ENCODE measurements around the gene MCOLN2. TPM values are rescaled to one million over a fixed set of nuclear protein-coding genes. Genes with fewer than 3 reads are reported as not detected.
A peak's percentile ranks its signal among the peaks of the same experiment; 100 is the strongest.

Gene MCOLN2
- total RNA-seq = 10 to 100 TPM; 16.8 to 20.3 TPM
- 10 to 100 TPM in 1 of 2 donors, 1 to 10 TPM in 1; 6.4 to 11.7 TPM for polyA plus RNA-seq

DNA sequence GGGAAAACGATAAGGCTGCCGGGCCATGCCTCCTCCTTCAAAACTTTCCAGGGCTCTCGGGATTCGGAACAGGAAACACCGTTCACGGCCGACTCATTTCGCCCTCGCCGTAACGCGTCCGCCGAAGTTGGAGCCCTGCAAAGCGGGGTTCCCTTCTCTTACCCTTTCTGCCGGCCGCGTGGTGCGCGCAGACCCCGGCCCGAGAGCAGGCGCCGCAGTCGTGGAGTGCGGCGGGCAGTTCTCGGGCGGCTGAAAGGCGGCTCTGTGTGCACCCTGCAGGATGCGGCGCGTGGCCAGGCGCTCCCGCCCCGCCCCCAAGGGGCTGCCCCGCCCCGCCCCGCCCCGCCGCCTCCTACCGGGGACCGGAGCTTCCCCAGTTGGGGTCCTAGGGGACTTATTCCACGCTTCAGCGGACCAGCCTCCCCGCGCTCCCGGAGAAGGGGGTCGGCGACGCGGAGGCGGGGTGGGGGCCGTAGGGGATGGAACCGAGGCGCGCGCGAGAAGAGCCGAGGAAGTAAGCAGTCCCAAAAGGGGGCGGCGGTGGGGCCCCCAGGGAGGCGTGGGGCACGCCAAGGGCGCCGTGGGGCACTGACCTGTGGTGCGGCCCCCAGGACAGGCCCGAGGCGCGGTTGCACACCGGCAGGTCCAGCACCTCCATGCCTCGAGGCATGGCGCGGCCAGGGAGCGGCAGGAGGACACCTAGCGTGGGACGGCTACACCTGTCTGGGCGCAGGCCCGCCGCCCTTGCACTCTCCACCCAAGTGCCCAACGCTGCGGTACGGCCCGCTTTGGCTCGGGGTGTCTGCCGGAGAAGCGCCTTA, at the start of gene MCOLN2:
Gene MCOLN2, minus strand, starts transcription at position 268 of the 821 bp plus-strand sequence. Its CDS starts 241 bp downstream, at position 27.
- ChIA-PET CTCF (ENCODE audit: partially characterized antibody) (interaction anchor here (1.7 kb wide), 1 partner anchor 31 kb away, joined by 5 read pairs; no protein-coding TSS in a partner anchor), POLR2A (ENCODE audit: partially characterized antibody) (interaction anchor here (1.1 to 2.2 kb wide), 2 partner anchors 49 to 52 kb away, joined by 4 to 9 read pairs; no protein-coding TSS in a partner anchor)
- Mint-ChIP-seq H3K4me3 (peak within 1 kb of the TSS; percentile 81 to 98 (median 89)), H3K27ac (peak within 1 kb of the TSS; percentile 51 to 88 (median 76)), H3K9me3 (no peaks in the 10 kb centered on the region), H3K27me3 (peaks cover 3 to 17% of the 10 kb centered on the region in 2 donors), H3K4me1 (peaks cover 30 to 67% (median 39%) of the 10 kb centered on the region in 4 donors), H3K36me3 (peaks cover 3 to 7% of the 10 kb centered on the region in 2 donors)
- Histone ChIP-seq H3K4me1 (ENCODE audit: insufficient read depth, low read length) (peaks cover 56% of the 10 kb centered on the region), H3K4me3 (ENCODE audit: low read length in 2 of 2) (peak within 1 kb of the TSS; percentile 82 to 86), H3K9me3 (ENCODE audit: control insufficient read depth in 1 of 2, low read length in 2 of 2) (no peaks in the 10 kb centered on the region), H3K36me3 (ENCODE audit: insufficient read depth, low read length) (no peaks in the 10 kb centered on the region), H3K27me3 (ENCODE audit: insufficient read depth, low read length) (peaks cover 4% of the 10 kb centered on the region), H3K27ac (ENCODE audit: low read depth, low read length) (peak within 1 kb of the TSS; percentile 50)
- DNase-seq = peak; percentile 42 to 58 (median 52)
- intact Hi-C loops (cut with micrococcal nuclease) = loop anchor here (1.0 to 5.0 kb wide), 5 partner anchors 30 to 306 kb away; partner anchors contain the start of genes C1orf52, SSX2IP and SYDE2

GRCh38 chr1:85042413-85042812, 45.5 kb upstream of the MCOLN2 start:
- ChIA-PET POLR2A (ENCODE audit: partially characterized antibody) (no interaction called here), CTCF (ENCODE audit: partially characterized antibody) (interaction anchor here (1.1 kb wide), 1 partner anchor 15 kb away, joined by 3 read pairs; no protein-coding TSS in a partner anchor)
- H3K27me3 Mint-ChIP-seq = peaks cover 8 to 33% of the 10 kb centered on the region in 2 donors
- H3K27ac Mint-ChIP-seq = no peak overlapping the region
- H3K9me3 ChIP-seq (ENCODE audit: control insufficient read depth in 1 of 2, low read length in 2 of 2) = no peaks in the 10 kb centered on the region
- H3K9me3 Mint-ChIP-seq = no peaks in the 10 kb centered on the region
- H3K36me3 ChIP-seq (ENCODE audit: insufficient read depth, low read length) = no peaks in the 10 kb centered on the region
- no peak overlapping the region for H3K27ac ChIP-seq (ENCODE audit: low read depth, low read length)
- H3K27me3 ChIP-seq (ENCODE audit: insufficient read depth, low read length) = peaks cover 10% of the 10 kb centered on the region
- intact Hi-C loops (cut with micrococcal nuclease) = no loop called here
- no peak for DNase-seq
- peaks cover 2% of the 10 kb centered on the region for H3K4me1 ChIP-seq (ENCODE audit: insufficient read depth, low read length)
- H3K4me3 Mint-ChIP-seq = no peak overlapping the region
- H3K4me1 Mint-ChIP-seq = peaks cover 0 to 7% (median 3%) of the 10 kb centered on the region in 4 donors
- H3K4me3 ChIP-seq (ENCODE audit: low read length in 2 of 2) = no peak overlapping the region
- H3K36me3 Mint-ChIP-seq = no peaks in the 10 kb centered on the region

DNA sequence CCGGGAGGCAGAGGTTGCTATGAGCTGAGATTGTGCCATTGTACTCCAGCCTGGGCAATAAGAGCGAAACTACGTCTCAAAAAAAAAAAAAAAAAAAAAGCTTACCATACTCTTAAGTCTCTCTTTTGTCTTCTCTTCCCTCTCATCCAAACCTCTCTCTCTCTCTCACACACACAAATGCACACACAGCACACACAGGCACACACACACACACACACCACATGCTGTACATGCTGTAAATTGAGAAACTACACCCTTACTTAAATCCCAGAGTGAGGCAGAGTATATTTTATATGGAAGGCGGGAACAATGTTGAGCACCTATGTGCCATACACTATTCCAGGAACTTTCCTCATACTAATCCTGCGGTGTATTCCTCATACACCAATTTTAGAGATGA, 44.9 kb upstream of the MCOLN2 start:
- no peak overlapping the region for H3K27ac Mint-ChIP-seq
- no peaks in the 10 kb centered on the region for H3K9me3 Mint-ChIP-seq
- H3K27me3 ChIP-seq (ENCODE audit: insufficient read depth, low read length) = peaks cover 6% of the 10 kb centered on the region
- H3K4me3 Mint-ChIP-seq = no peak overlapping the region
- H3K27me3 Mint-ChIP-seq = peaks cover 2 to 27% of the 10 kb centered on the region in 2 donors
- H3K36me3 ChIP-seq (ENCODE audit: insufficient read depth, low read length) = no peaks in the 10 kb centered on the region
- H3K36me3 Mint-ChIP-seq = no peaks in the 10 kb centered on the region
- no peak overlapping the region for H3K27ac ChIP-seq (ENCODE audit: low read depth, low read length)
- intact Hi-C loops (cut with micrococcal nuclease) = no loop called here
- no peak for DNase-seq
- peaks cover 0 to under 1% (median 0%) of the 10 kb centered on the region in 4 donors for H3K4me1 Mint-ChIP-seq
- no peaks in the 10 kb centered on the region for H3K9me3 ChIP-seq (ENCODE audit: control insufficient read depth in 1 of 2, low read length in 2 of 2)
- H3K4me1 ChIP-seq (ENCODE audit: insufficient read depth, low read length) = no peaks in the 10 kb centered on the region
- POLR2A ChIA-PET (ENCODE audit: partially characterized antibody) = no interaction called here
- CTCF ChIA-PET (ENCODE audit: partially characterized antibody) = no interaction called here
- no peak overlapping the region for H3K4me3 ChIP-seq (ENCODE audit: low read length in 2 of 2)

DNA sequence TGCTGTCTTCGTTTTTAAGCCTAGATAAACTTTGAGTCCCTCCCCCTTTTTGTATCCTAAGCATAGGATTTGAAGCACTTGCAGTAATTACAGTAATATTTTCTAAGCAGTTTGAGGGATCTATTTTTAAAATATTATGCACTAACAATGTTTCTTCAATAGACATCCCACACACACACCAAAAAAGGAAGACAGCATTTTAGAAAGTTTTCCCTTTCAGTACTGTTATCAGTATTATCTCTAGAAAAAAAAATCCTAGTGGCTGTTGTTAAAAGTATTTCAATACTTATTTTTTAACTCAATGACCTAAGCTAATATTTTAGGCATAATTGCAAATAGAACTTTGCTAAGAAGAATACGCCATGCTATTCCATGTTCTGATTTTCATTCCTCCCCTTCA, 36.3 kb upstream of the MCOLN2 start:
- ChIA-PET CTCF (ENCODE audit: partially characterized antibody) (interaction anchor here (1.9 kb wide), 1 partner anchor 88 kb away, joined by 7 read pairs; no protein-coding TSS in a partner anchor), POLR2A (ENCODE audit: partially characterized antibody) (no interaction called here)
- H3K27me3 ChIP-seq (ENCODE audit: insufficient read depth, low read length) = no peaks in the 10 kb centered on the region
- peaks cover 0 to 2% (median 0%) of the 10 kb centered on the region in 4 donors for H3K4me1 Mint-ChIP-seq
- H3K4me3 Mint-ChIP-seq = no peak overlapping the region
- H3K27ac Mint-ChIP-seq = no peak overlapping the region
- H3K36me3 Mint-ChIP-seq = no peaks in the 10 kb centered on the region
- no peaks in the 10 kb centered on the region for H3K9me3 ChIP-seq (ENCODE audit: control insufficient read depth in 1 of 2, low read length in 2 of 2)
- H3K4me3 ChIP-seq (ENCODE audit: low read length in 2 of 2) = no peak overlapping the region
- intact Hi-C loops (cut with micrococcal nuclease) = no loop called here
- no peaks in the 10 kb centered on the region for H3K9me3 Mint-ChIP-seq
- H3K27ac ChIP-seq (ENCODE audit: low read depth, low read length) = no peak overlapping the region
- DNase-seq = no peak
- H3K4me1 ChIP-seq (ENCODE audit: insufficient read depth, low read length) = no peaks in the 10 kb centered on the region
- peaks cover 5 to 7% of the 10 kb centered on the region in 2 donors for H3K27me3 Mint-ChIP-seq
- H3K36me3 ChIP-seq (ENCODE audit: insufficient read depth, low read length) = no peaks in the 10 kb centered on the region

- H3K27me3 Mint-ChIP-seq = peaks cover 0 to 3% of the 10 kb centered on the region in 2 donors
Measured at GRCh38 chr1:85030536-85030935, 33.6 kb upstream of the MCOLN2 start.

DNA sequence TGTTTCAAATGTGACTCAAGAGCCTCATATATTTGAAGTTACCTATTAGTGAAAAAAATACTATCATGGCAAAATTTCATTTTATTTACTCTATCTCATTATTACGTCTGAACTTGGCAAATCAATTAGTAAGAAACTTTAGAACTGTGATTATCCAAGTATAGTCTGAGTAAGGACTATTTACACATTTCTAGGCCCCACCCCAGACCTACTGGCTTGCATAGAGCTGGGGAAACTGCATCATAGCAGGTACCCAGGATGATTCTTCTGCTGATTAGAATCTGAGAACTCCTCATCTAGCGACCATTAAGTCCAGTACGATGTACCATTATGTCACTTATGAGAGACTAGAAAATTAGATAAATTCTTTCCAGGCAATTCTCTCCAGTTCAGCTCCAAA, 31.2 kb upstream of the MCOLN2 start:
- H3K36me3 Mint-ChIP-seq = no peaks in the 10 kb centered on the region
- no peaks in the 10 kb centered on the region for H3K27me3 Mint-ChIP-seq
- no peaks in the 10 kb centered on the region for H3K9me3 Mint-ChIP-seq
- no peak for DNase-seq
- H3K27ac Mint-ChIP-seq = peak overlapping the region in 3 of 7 donors; percentile 68 to 81 (median 79)
- peaks cover 6 to 11% (median 8%) of the 10 kb centered on the region in 4 donors for H3K4me1 Mint-ChIP-seq
- Histone ChIP-seq H3K27me3 (ENCODE audit: insufficient read depth, low read length) (no peaks in the 10 kb centered on the region), H3K36me3 (ENCODE audit: insufficient read depth, low read length) (no peaks in the 10 kb centered on the region), H3K9me3 (ENCODE audit: control insufficient read depth in 1 of 2, low read length in 2 of 2) (no peaks in the 10 kb centered on the region), H3K4me1 (ENCODE audit: insufficient read depth, low read length) (peaks cover 10% of the 10 kb centered on the region), H3K4me3 (ENCODE audit: low read length in 2 of 2) (no peak overlapping the region), H3K27ac (ENCODE audit: low read depth, low read length) (no peak overlapping the region)
- no peak overlapping the region for H3K4me3 Mint-ChIP-seq
- ChIA-PET POLR2A (ENCODE audit: partially characterized antibody) (interaction anchor here (1.0 to 2.5 kb wide), 4 partner anchors 20 to 85 kb away, joined by 3 to 45 read pairs (median 4); partner anchors contain the start of gene MCOLN3), CTCF (ENCODE audit: partially characterized antibody) (interaction anchor here (0.6 to 6.2 kb wide), 17 partner anchors 9 to 246 kb away, joined by 3 to 176 read pairs (median 5); partner anchors contain the start of gene MCOLN2)
- intact Hi-C loops (cut with micrococcal nuclease) = no loop called here

More at GRCh38 chr1:85030536-85030935, 33.6 kb upstream of the MCOLN2 start:
- no peaks in the 10 kb centered on the region for H3K27me3 ChIP-seq (ENCODE audit: insufficient read depth, low read length)
- no peaks in the 10 kb centered on the region for H3K36me3 ChIP-seq (ENCODE audit: insufficient read depth, low read length)
- Mint-ChIP-seq H3K27ac (no peak overlapping the region), H3K36me3 (no peaks in the 10 kb centered on the region), H3K9me3 (no peaks in the 10 kb centered on the region), H3K4me1 (peaks cover 8 to 11% (median 8%) of the 10 kb centered on the region in 4 donors), H3K4me3 (no peak overlapping the region)
- POLR2A ChIA-PET (ENCODE audit: partially characterized antibody) = no interaction called here
- no peaks in the 10 kb centered on the region for H3K9me3 ChIP-seq (ENCODE audit: control insufficient read depth in 1 of 2, low read length in 2 of 2)
- H3K4me3 ChIP-seq (ENCODE audit: low read length in 2 of 2) = no peak overlapping the region
- CTCF ChIA-PET (ENCODE audit: partially characterized antibody) = interaction anchor here (1.5 to 3.0 kb wide), 2 partner anchors 86 to 88 kb away, joined by 3 to 15 read pairs; no protein-coding TSS in a partner anchor
- peaks cover 10% of the 10 kb centered on the region for H3K4me1 ChIP-seq (ENCODE audit: insufficient read depth, low read length)
- intact Hi-C loops (cut with micrococcal nuclease) = no loop called here
- no peak overlapping the region for H3K27ac ChIP-seq (ENCODE audit: low read depth, low read length)
- DNase-seq = no peak

Data from CD4-positive, alpha-beta memory T cell (primary cell).